Stimulated activated CD4-positive, alpha-beta T cell treated with anti-CD3 and anti-CD28 coated beads, Interleukin-4, amount 100 ng/mL, for 48 hours (primary cell): Measurements from ENCODE around the gene MYH16.
"Not testable (repeated sequence)": the region's sequence is repeated elsewhere in the genome, so short reads cannot be mapped to it uniquely, and the experiment has no call there.

Experiments used
- DNase-seq, 2 donors: peaks; one replicate each; pipeline ENCODE4 v3.0.0-alpha.2; 2020; ENCODE audit warnings: low read depth in 2 of 2

The MYH16 gene

DNA sequence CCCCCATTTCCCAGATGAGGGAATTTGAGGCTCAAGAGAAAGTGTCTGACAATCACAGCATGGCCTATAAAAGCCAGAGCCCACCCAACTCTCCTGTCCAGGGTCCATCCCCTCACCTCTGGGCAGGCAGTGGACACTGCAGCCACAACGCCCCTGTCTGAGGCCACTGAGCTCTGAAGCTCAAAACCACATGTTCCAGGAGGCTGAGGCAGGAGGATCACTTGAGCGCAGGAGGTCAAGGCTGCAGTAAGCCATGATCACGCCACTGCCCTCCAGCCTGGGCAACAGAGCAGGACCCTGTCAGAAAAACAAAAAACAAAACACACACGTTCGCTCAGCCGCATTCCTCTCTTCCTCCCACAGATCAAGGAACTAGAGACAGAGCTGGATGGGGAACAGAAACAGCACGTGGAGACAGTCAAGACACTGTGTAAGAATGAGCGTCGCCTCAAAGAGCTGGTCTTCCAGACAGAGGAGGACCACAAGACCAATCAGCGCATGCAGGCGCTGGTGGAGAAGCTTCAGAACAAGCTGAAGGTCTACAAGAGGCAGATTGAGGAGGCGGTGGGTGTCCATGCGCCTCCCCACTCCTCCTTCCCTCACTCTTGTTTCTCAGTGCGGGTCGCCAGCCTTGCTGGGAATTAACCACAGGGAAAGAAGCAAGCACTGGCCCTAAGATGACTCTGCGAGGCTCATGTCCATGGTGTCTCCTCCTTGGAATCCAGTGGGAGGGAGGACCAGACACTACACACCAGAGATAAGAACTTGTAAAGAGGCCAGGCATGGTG, 33.0 kb downstream of the MYH16 start:
- no peak for DNase-seq

DNA sequence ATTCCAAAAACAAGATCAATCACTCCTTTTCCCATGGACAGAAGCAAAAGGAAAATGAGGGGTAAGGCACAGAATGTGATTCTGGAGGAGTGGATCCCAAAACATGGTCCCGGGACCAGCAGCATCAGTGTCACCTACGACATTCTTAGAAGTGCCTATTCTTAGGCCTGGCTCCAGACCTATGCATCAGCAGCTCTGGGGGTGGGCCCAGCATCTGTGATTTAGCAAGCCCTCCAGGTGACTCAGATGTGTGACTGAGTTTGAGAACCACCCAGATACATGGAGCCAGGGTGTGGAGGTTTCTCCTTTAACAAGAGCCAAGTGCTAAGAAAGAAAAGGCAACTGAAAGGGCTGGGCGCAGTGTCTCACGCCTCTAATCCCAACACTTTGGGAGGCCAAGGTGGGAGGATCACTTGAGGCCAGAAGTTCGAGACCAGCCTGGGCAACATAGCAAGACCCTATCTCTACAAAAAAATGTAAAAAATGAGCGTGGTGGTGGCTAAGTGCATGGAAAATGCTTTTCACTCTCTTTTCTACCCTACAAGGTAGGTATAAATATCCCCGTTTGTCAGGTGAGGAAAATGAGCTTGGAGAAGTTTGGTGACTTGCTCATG, 35.9 kb downstream of the MYH16 start:
- no peak for DNase-seq

DNA sequence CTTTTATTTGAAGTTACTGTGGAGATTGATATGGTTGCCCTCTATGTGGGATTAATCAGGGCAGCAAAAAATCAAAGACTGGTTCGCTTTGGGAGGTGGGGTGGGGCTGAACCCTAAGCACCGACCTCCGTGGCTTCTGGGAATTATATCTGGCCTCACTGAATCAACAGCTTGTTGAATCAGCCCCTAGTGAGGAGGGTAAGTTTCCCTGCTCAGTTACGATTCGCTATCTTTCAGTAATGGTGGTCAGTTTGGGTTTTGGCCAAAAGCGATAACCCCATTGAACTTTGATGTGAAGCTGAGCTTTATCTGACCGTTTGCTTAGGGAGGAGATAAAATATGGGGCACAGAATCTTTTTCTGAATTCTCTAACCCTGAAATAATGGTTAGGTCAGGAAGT, 36.5 kb downstream of the MYH16 start:
- no peak for DNase-seq

DNA sequence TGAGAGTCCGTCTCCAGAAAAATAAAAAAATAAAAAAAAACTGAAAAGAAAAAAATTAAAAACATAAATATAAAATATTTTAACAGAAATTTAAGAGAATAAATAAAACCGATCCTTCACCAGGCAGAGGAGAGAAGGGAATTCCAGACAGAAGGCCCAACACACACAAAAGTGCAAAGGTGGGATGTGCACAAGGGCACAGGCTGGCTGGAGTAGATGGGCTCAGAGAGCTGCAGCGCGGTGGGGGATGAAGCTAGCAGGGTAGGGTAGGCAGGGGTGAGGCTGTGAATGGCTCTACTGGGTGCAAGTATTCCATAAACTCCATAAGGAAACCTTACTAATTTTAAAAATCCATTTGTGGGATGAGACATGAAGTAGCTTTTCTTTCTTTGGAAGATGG, 37.4 kb downstream of the MYH16 start:
- DNase-seq = no peak

DNA sequence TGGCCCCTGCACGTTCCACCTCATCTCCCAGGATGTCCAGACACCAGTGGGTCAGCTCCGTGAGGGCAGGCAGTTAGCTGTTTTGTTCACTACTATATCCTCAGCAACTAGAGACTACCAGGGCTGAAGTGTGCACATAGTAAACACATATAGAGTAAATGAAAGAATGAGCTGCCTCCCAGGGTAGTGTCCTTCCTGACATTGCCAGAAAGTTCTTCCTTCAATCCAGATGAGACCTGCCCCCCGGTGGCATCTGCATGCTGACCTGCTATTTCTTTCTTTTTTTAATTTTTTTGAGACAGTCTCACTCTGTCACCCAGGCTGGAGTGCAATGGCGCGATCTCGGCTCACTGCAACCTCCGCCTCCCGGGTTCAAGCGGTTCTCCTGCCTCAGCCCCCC, 39.1 kb downstream of the MYH16 start:
- no peak for DNase-seq

DNA sequence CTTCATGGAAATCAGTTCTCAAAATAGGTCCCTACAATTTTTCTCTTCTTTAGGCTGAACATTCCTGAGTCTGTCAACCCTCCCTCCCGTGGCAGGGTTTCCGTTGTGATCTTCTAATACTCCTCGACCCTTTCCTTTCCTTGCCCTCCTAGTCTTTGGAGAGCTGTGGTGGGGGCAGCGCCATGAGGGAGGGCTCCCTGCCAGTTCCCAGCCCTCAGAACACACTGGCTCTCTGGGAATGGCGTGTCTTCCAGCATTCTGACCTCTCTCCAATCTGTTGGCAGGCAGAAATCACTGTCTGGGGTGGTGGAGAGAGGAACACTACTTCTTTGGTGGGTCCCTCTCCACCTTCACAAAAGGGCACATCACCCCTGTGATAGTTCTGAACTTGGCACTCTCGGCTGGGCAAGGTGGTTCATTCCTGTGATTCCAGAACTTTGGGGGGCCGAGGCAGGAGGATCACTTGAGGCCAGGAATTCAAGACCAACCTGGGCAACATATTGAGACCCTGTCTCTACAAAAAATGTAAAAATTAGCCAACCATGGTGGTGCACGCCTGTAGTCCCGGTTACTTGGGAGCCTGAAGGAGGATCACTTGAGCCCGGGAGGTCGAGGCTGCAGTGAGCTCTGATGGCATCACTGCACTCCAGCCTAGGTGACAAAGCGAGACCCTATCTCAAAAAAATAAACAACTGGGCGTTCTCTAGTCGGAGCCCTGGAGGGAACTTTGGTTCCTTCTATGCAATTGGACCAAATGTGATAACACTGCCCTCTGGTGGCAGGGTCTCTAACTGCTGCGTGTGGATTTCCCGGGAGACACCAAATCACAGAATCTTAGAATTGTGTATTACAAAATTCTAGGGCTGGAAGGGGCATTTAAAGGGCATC, 39.9 kb downstream of the MYH16 start:
- peak; percentile 56 to 74 for DNase-seq

DNA sequence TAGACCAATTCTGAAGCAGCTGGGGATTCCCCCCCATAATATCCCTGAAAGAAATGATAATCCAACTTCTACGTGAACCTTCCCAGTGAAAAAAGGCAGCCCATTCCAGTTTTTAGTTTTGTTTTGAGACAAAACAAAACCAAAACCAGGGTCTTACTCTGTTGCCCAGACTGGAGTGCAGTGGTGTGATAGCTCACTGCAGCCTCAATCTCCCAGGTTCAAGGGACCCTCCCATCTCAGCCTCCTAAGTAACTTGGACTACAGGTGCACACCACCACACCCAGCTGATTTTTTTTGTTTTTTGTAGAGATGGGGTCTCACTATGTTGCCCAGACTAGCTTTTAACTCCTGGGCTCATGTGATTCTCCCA, 40.5 kb downstream of the MYH16 start:
- no peak for DNase-seq

DNA sequence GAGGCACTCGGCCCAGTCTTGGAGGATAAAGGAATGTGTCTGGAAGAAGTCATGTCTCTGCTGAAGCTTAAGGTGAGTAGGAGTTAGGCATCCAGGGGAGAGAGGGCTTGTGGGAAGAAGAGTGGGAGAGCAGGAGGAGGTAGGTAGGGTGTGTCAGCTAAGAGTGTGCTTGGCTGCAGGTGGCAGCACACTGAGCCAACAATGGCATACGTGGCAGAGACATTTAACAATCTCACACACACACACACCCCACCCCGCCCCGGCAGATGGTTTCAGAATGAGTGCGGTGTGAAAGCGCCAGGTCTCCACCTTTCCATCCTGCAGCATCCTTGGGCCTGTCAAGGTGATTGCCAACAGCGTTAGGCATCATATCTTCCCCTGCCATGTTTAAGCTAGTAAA, 41.9 kb downstream of the MYH16 start:
- peak; percentile 28 to 38 for DNase-seq

DNA sequence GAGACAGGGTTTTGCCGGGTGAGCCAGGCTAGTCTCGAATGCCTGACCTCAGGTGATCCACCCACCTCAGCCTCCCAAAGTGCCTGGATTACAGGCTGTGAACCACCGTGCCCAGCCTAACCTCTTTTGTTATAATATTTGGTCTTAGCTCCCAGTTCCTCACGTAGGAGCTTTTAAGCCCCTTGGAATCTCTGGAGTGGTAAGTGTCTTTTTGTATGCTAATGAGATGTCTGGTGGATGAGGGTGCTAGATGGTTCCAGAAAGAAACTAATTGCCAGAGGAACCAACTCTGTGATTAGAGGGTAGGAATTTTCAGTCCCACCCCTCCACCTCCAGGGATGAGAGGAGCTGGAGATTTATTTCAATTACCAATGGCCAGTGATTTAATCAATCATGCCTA, 47.7 kb downstream of the MYH16 start:
- DNase-seq = no peak

DNA sequence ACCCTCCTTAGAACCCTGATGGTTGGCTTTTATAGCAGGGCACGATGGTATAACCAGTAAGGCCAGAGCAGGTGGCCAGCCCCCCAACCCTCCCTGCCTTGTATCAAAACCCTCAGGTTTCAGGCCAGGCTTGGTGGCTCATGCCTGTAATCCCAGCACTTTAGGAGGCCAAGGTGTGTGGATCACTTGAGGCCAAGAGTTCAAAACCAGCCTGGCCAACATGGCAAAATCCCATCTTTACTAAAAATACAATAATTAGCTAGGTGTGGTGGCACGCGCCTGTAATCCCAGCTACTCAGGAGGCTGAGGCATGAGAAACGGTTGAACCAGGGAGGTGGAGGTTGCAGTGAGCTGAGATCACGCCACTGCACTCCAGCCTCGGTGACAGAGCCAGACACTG, 50.0 kb downstream of the MYH16 start:
- not testable (repeated sequence) for DNase-seq

DNA sequence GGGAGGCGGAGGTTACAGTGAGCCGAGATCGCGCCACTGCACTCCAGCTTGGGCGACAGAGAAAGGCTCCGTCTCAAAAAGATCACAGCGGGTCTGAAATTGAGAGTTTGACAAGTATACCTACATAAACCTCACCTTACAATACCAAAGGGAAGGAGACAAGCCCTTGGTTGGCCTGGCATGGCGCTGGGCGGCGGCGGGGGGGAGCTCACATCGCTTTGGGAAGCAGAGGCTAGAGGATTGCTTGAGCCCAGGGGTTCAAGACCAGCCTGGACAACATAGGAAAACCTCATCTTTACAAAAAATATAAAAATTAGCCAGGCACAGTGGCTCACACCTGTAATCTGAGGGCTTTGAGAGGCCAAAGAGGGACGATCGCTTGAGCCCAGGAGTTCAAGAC, 51.9 kb downstream of the MYH16 start:
- no peak for DNase-seq

DNA sequence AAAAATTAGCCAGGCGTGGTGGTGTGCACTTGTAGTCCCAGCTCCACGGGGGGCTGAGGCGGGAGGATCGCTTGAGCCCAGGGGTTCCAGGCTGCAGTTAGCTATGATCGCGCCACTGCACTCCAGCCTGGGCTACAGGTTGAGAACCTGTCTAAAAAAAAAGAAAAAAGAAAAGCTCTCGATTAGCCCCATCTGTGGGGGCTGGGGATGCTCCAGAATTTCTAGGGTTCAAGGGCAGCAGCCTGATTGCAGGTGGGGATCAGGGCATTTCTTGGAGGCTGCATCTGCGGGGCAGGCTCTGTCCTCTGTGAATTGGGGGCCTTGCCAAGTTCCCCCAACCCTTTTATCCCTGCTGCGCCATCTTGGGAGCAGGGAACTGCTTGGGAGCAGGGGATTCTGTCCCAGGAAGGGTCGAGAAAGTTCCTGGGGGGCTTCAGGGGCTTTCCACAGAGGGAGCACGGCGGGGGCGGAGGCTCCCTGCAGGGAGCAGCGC, 52.4 kb downstream of the MYH16 start:
- no peak for DNase-seq

DNA sequence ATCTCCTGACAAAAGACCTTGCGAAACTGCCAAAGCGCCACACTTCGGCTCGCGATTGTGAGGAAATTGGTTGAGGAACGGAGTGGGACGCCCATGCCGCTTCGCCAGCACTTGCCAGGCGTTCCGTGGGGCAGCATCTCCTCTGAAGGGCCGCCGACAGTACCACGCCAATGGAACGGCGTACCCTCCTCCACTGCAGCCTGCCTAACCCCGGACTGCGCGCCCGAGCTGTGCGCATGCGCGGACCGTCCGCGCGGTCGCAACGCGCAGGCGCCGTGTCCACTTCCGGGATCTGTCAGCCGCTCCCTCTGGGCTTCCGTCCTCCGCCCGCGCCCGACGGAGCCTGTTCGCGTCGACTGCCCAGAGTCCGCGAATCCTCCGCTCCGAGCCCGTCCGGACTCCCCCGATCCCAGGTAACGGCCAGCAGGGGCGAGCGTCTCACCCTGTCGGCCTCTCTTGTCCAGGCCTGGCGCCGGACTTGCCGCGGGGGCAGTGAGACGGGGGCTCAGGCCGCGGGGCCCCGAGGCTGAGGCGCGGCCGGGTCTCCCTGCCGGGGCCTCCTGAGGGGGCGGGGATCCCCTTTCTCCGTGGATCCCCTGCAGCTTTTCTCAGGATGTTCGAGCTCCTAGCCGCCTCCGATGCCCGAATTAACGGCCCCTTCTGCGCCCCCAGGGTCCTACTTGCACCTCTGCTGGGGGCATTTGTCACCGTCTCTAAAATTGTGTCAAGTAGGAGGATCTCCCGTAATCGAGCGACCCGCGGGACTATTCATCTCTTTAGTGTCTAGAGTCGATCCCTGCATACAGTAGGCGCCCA, 53.2 kb downstream of the MYH16 start, which contains the start of gene ARPC1A:
ARPC1A (plus strand) TSS at position 307 of the 816 bp plus-strand sequence. CDS start 7,456 bp downstream, outside the sequence.
- peak; percentile 87 to 88 for DNase-seq

DNA sequence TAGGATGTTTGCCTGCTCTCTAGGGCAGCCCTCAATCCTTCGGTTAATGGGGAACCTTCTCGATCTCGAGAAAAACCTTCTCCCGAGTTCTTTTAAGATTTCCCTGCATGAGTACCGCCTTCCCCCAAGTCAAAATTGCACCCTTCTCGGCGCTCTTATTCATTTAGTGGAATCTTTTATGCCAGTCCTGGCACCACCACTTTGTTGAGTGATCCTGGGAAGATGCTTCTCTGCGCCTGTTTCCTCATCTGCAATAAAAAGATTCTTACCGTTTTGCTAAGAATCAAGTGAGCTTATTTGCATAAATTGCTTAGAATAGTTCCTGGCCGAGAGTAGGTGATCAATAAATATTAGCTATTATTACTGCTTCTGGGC, 53.8 kb downstream of the MYH16 start:
- no peak for DNase-seq

DNA sequence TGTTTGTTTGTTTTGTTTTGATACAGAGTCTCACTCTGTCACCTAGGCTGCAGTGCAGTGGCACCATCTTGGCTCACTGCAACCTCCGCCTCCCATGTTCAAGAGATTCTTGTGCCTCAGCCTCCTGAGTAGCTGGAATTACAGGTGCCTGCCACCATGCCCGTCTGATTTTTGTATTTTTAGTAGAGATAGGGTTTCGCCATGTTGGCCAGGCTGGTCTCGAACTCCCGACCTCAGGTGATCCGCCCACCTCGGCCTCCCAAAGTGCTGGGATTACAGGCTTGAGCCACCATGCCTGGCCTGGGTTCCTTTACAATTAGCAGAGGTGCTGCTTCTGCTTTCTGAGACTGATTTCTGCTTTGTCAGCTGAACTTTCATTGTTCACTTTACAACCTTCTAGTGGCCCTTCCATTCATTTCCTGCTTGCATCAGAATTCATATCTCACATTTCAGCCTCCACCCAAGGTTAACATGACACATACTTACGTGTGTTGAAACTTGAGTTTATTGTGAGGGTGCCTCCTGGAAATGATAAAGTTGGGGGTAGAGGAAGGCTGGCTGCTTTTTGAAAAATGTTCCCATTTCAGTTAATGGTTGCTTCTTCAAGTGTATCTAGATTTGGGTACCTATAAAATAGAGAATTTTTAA, 57.8 kb downstream of the MYH16 start:
- DNase-seq = not testable (repeated sequence)

DNA sequence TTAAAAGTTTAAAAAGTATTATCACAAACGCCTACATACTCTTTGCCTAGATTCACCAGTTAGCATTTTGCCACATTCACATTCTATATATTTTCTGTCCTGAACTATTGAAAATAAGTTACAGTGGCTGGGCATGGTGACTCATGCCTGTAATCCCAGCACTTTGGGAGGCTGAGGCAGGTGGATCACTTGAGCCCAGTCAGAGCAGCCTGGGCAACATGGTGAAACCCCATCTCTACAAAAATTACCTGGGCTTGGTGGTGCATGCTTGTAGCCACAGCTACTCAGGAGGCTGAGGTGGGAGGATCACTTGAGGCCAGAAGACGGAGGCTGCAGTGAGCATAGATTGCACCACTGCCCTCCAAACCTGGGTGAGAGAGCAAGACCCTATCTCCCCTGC, 58.4 kb downstream of the MYH16 start:
- DNase-seq = no peak

DNA sequence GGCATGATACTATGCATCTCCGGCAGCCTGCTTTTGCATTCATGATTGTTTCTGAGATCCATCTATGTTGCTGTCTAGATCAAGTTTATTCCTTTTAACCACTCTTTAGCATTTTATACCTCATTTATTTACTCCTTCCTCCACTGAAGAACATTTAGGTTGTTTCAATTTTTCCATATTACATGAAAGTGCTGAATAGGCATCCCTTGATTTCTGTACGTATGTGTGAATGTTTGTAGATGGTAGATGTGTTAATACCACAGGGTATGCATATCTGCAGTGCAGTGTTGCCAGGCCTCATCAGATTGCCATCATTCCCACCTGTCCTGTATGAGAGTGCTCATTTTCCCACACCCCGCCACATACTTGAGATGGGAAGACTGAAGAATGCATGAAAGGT, 67.0 kb downstream of the MYH16 start:
- DNase-seq = no peak

DNA sequence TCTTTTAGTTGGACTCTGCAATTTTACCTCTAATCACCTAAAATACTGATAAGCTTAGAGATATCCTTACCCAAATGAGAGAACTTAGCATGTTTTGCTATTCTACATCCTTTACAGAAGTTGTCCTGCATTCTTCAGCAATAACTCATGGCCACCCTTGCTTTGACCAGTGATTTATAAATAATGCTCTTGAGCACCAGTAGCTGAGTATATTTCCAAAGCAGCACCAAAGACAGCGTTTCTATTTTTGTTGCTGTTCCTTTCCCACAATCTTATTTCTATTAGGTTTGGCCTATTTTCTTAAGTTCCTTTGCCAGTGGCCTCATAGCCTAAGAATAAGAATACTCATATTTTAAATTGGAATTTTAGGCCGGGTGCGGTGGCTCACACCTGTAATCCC, 68.0 kb downstream of the MYH16 start:
- no peak for DNase-seq

DNA sequence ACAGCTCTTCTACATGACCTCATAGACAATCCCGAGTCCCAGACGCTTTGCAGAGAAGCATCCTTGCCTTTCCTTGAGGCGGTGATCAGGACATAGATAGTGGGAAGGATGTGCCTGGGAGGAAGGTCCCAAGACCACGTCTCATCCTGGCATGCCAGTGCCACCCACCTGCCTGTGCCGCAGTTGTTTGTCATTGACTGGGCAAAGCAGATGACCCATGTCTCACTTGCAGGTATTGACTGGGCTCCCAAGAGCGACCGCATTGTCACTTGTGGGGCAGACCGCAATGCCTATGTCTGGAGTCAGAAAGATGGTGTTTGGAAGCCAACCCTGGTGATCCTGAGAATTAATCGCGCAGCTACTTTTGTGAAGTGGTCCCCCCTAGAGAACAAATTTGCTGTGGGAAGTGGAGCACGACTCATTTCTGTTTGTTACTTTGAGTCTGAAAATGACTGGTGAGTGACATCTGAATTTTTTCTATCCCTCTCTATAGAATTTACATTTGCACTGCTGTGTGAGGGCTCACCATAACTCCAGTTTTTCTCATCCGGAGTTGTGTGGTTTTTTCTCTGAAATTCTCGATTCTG, 71.5 kb downstream of the MYH16 start:
- no peak for DNase-seq

DNA sequence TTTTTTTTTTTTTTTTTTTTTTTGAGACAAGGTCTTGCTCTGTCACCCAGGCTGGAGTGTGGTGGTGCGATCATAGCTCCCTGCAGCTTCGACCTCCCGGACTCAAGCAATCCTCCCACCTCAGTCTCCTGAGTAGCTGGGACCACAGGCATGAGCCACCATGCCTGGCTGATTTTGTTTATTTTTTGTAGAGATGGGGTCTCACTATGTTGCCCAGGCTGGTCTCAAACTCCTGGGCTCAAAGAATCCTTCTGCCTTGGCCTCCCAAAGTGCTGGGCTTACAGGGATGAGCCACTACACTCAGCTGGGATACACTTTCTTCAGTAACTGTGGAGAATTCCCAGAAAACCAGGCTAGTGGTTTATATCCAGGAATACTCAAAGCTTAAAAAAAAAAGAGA, 78.0 kb downstream of the MYH16 start:
- DNase-seq = not testable (repeated sequence)

DNA sequence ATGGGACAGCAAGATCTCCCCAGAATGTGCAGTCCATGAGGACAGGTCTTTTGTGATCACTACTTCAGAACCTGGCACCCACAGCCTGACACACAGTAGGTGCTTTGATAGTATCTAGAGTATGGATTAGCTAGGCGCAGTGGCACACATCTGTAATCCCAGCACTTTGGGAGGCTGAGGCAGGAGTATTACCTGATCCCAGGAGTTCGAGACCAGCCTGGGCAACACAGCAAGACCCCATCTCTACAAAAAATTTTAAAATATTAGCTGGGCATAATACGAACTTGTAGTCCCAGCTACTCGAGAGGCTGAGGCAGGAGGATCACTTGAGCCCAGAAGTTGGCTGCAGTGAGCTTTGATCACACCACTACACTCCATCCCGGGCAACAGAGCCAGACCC, 79.6 kb downstream of the MYH16 start:
- no peak for DNase-seq
